Hematopoietic multipotent progenitor cell treated with erythropoietin and hydrocortisone succinate and interleukin-3 and kit ligand, for 17 days (in vitro differentiated cells): Measurements from ENCODE around the gene ASAP2.
"Not testable (repeated sequence)": the region's sequence is repeated elsewhere in the genome, so short reads cannot be mapped to it uniquely, and the experiment has no call there.

ENCODE experiments used
- DNase-seq: peaks from one replicate; pipeline ENCODE4 v3.0.0-alpha.2; 2015; ENCODE audit warnings: low spot score

The ASAP2 gene

DNA sequence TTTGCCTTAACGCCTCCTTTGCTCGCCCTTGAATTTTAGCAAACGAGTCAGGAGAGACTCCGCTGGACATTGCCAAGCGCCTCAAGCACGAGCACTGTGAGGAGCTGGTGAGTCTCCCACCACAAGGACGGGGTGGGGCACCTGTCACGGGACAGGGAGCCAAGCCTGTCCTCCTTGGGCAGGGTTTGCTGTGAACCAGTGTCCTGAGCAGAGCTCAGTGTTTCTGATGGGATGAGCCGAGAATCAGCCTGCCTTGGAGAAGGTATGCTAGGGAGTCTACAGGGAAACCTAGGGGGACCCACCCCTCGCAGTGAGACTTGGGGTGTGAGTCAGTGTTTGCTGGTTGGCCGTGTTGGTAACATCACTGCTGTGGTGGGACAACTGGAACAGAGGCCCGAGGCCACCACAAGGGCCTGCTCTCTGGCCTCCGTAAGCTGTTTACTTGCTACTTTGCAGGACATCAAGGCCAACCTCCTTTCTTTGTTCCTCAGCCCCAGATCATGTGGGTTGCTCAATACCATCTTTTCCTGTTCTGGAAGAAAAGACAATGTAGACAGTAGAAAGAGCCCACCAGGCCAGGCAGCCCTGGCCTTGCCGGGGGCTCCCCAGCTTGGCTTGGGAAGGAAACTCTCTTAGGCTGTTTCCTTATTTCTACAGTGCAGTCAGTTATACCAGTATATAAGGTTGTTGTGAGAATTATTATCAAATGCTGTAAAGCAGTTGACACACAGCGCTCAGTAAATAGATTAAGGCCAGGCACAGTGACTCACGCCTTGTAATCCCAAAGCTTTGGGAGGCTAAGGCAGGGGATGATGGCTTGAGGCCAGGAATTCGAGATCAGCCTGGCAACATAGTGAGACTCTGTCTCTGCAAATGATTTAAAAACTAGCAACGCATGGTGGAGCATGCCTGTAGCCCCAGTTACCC lies 174.4 kb downstream of the ASAP2 start:
- DNase-seq: no peak

DNA sequence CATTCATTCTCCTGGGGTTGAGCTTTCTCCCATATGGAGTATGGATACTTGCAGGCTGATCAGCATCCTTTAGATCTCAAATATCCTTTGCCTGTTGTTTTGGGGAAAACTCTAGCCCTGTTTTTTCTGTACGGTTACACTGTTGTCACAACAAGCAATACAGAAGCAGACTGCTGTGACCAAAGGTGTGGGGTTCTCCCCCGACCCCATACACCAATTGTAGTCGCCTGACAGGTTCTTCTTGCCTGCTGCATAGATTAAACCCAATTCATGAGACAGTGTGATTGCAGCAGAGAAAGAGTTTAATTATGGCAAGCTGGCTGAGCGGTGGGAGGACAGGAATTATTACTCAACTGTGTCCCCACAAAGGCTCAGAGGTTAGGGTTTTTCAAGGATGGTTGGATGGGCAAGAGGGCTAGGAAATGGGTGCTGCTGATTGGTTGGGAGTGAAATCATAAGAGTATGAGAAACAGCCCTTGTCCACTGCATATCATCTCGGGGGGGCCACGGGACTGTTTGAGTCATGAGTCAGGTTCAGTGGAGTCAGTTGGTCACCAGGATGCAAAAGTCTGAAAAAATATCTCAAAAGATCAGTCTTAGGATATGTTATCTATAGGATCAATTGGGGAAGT lies 176.1 kb downstream of the ASAP2 start:
- no peak for DNase-seq

DNA sequence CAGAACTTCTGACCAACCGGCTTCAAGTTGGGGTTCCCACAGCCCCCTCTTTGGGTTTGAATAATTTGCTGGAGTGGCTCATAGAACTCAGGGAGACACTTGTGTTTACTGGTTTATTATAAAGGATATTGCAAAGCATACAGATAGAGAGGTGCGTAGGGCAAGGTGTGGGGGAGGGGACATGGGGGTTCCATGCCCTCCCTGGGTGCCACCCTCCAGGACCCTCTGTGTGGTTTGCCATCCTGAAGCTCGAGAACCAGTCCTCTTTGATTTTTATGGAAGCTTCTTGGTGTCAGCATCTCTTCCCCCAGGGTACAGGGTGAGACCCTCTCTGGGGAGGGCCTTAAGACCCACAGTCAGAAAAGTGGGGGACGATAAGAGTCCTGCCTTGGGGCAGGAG lies 177.9 kb downstream of the ASAP2 start:
- no peak for DNase-seq

DNA sequence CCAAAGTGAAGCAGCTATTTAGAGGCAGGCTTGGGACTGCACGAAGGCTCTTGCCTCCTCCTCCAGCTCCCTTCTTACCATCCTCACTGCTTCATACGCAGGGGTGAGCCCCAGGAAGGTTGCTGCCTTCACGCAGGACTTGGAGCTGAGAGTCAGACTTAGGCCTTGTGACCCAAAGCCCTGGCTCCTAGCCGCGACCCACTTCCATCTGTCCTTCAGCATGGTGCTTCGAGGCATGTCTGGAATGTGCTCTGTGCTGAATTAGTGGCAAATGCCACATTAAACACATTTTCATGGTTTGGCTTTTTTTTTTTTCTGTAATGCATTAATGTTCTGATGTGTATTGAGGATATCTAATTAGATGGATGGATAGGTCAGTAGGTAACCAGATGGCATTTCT lies 179.2 kb downstream of the ASAP2 start:
- DNase-seq: no peak

DNA sequence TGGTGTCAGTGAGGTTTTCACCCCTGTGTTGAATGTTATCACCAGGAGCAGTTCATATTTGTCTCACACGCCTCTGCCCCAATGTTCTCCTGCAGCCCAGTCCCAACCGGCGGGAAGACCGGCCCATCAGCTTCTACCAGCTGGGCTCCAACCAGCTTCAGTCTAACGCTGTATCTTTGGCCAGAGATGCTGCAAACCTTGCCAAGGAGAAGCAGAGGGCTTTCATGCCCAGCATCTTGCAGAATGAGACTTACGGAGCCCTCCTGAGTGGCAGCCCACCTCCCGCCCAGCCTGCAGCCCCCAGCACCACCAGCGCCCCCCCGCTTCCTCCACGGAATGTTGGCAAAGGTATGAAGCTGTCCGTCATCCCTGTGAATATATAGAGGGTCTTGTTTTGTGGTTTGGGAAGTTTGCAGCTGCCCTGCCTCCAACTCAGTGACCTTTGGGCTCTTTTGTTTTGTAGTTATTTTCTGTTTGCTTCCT lies 181.6 kb downstream of the ASAP2 start:
- DNase-seq: no peak

DNA sequence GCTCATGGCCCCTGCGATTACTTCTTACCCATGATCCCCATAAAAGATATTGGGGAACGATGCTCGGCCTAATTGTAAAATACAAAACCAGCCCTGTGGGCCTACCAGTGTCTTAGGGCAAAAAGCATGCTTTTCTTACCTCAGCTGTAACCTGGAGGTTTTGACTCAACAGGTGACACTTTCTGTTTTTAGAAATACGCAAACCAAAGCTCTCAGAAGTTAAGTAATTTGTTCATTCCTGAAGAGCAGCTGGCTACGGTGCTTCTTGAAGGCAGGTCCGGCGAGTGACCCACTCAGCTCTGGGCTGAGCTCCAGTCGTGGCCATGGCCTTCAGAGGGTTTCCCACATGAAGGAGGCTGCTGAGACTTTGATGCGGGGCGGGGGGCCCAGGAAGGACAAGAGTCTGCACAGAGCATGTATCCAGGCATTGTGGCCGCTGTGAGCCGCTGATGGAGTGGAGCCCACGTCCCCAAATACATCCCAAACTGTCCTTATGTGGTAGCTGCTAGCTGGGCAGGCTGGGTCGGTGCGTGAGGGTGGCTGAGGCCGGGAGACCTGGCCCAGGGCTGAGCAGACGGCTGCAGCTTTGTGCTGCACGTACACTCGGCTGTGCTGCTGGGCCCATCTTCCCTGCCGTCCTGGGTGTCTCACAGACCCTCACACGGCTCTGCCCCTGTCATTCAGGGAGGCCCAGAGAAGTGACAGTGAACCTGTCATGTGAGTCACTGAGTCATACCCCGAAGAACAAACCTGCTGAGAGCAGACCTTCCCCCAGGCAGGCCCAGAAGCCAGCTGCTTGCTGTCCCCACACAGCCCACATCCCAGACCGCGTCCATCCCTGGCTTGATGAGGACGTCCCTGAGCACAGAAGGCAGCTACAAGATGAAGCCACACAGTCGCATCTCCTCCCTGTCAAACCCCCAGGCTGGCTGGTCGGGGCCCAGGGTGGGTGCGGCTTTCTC lies 182.6 kb downstream of the ASAP2 start:
- DNase-seq: no peak

DNA sequence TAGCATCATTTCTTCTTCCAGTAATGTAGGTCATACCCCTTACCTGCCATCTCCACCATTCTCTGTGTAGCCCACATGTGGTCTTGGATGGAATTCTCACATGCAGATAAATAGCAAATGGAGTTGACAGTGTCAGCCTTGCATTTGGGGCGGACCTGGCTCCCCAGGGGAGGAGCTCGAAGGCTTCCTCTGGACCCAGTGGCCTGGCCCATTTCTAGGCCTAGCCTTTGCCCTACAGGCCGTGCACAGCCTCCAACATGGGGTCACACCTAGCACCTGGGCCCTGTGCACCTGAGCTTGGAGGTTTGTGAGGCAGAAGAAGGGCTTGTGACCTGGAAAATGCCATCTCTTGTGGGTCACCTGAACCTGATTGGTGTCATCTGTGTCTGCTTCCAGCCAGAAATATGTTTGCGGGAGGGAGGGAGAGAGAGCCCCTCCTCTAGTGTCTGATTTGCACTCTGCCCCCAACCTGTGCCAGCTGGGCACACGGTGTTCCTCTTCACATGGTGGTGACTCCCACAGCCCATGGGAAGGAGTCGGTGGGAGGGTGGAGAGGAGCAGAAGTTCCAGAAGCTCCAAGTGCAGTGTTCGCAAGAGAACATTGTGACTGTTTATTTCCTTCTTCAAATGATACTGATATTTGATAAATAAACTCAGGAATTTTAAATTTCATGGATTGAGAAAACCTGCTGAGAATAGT lies 183.7 kb downstream of the ASAP2 start:
- no peak for DNase-seq

DNA sequence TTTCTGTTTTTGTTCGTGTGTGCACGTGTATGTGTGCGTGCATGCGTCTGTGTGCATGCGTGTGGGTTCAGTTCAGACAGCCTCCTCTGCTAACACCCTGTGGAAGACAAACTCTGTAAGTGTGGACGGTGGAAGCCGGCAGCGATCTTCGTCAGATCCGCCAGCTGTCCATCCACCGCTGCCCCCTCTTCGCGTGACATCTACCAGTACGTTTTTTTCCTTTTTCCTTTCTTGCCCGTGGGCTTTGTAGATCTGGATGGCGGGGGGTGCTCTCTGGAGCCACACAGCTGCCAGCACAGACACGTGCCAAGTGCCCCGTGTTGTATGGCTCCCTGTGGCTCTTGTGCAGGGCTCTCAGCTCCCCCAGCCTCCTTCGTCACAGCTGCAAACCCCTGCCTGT lies 184.4 kb downstream of the ASAP2 start:
- no peak for DNase-seq

DNA sequence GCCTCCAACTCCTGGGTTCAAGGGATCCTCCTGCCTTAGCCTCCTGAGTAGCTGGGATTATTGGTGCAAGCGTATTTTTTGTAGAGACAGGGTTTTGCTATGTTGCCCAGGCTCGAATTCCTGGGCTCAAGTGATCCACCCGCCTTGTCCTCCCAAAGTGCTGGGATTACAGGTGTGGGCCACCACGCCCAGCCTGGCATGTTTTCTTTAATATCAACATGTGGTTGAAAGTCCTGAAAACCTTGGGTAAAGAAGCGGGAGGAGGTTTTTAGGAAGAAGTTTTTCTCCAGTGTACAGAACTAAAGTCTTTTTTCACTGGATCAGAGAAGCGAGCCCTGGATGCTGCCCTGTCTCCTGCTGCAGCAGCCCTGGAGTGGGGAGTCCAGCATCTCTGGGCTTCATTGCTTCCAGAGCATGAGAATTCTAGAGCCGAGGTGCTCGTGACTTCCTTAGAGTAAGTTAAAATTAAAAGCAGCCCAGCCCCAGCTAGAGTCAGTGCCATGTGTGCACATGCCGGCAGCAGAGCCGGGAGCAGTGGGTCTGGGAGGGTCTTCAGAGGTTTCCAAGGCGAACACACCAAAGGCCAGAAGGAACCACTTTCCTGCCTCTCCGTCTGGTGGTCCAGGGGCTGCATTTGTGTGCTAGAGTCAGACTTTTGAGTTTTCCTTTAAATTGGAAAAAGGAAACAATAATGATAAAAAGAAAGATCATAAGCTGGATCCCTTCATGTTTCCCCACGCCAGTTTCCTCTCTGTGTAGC lies 185.5 kb downstream of the ASAP2 start:
- DNase-seq: no peak

DNA sequence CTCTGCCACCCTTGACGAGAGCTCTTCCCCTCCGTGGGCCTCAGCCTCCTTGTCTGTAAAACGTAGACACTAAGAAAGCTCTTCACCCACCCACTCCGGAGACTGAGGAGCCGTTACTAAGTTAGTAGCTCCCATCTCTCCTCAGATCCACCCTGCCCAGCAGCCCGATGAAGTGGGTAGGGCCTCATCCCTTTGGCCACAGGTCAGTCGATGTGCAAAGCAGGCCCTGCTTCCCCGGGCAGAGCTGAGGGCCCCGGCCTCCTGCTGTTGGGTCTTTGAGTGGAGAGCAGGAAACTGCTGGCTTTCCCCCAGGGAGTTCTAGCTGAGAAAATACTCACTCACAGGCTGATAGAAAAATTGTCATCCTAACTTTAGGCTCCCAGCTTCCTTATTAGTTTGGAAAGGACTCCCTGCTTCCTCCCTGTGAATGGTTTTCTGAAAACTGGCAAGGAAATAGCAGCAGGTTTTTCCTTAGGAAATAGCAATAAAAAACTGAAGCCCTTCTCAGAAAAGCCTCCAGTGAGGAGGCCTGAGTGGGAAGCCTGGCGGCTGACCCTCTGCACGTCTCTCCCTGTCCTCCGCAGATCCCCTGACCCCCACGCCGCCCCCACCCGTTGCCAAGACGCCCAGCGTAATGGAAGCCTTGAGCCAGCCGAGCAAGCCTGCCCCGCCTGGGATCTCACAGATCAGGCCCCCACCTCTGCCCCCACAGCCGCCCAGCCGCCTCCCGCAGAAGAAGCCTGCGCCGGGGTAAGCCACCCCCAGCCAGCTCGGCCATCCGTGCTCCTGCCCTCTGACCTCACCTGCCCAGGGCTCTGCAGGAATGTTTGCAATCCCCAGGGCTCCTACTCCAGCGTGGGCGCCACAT lies 186.5 kb downstream of the ASAP2 start:
- no peak for DNase-seq

DNA sequence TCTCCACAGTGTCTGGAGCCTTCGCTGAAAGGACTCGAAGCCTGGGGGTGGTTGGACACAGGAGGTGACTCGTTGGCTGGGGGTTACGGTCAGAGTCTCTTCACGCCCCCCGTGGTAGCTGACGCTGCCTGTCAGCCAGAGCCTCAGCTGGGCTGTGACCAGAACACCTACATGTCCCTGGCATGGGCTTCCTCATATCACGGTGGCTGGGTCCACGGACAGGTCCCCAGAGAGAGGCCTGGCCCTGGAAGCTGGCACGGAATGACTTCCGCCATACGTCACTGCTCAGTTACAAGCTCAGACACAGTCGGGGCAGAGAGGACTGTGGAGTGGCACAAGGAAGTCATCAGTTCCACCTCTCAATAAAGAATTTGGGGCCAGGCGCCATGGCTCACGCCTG lies 188.2 kb downstream of the ASAP2 start:
- DNase-seq: no peak

DNA sequence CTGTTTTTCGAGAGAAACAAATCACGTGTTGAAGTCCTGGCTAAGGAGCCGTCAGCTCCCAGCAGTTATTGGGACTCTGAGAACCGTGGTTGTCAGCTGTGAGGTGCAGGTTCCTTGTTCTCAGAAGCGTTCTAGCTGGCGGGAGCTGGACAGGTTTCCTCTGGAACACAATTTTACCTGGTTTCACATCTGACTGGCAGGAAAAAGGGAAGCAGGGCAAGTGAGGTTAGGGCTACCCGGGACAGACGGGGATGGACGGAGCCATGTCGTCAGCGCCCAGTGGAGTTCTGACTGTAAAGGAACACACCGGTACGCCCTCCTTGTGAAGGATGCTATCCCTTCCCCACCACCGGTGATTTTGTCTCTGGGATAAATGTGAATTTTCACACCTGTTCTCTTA lies 190.6 kb downstream of the ASAP2 start:
- DNase-seq: no peak

DNA sequence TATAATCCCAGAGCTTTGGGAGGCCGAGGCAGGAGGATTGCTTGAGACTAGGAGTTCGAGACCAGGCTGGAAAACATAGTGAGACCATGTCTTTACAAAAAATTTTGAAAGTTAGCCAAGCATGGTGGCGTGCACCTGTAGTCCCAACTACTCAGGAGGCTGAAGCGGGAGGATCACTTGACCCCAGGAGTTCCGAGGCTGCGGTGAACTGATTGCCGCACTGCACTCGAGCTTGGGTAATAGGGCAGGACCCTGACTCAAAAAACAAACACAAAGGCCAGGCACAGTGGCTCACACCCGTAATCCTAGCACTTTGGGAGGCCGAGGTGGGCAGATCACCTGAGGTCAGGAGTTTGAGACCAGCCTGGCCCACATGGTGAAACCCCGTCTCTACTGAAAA lies 191.6 kb downstream of the ASAP2 start:
- not testable (repeated sequence) for DNase-seq

DNA sequence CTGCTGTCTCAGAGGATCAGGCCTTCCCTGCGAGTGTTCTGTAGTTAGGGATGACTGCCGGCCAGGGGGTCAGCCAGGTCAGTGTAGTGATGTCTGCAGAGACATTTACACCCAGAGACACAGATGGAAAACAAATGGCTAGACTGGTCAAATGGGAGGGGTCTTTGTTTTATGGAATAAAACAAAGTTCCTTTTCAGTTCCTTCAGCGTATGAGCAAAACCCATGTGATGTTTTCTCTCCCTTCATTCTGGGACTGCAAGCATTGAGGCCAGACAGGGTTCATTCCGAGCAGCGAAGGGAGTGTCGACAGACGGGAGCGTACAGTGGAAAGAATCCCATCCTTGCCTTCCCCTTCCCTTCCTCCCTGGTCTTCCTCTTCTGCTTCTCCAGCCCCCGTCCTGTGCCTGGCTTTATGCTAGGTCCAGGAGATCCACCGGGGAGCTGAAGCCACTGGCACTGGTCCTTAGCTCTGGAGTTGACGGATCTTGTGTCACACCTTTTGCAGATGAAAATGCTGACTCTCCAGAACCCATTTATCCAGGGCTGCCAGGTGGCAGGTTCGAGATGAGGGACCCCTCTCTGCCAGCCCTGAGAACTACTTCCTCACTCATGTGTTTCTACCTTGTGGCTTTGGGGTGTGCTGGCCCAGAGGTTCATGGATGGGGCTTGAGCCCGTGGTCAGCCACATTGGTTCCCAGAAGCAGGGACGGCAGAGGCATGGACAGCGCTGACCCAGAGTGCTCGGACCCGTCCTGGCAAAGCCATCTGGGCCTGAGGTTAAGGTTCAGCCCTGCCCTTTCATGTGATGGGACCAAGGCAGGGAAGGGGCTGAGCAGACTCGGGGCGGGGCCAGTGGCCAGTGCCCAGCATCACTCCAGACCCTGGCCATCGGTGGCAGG lies 192.5 kb downstream of the ASAP2 start:
- no peak for DNase-seq

DNA sequence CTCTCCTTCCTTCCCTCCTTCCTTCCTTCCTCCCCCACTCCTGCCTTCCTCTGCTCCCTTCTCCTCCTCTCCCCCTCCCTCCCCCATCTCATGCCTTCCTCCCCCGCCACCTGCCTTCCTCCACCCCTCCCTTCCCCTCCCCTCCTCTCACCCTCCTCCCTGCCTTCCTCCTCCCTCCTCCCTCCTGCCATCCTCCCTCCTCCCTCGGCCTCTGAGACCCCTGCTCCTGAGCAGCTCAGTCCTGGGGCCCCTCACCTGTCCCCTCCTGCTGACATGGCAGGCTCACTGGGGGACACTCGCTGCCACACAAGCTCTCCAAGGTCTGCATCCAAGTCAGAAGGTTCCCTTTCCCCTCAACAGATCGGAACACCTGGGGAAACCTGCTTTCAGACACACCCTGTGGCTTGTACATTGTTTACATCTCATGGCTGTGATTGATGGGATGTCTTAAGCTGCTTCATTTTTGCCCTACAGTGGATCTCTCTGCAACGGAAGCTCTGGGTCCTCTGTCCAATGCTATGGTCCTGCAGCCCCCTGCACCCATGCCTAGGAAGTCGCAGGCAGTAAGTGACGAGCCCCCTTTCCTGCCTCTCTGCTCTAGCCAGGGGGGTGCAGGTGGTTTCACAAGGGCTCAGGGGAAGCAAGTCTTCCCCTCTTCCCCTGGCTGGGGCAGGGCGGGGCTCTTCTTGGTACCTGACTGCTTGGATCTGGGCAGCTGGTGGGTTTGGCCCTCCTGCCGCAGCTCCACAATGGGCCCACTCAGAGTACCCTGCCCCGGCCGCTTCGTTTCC lies 193.9 kb downstream of the ASAP2 start:
- no peak for DNase-seq

DNA sequence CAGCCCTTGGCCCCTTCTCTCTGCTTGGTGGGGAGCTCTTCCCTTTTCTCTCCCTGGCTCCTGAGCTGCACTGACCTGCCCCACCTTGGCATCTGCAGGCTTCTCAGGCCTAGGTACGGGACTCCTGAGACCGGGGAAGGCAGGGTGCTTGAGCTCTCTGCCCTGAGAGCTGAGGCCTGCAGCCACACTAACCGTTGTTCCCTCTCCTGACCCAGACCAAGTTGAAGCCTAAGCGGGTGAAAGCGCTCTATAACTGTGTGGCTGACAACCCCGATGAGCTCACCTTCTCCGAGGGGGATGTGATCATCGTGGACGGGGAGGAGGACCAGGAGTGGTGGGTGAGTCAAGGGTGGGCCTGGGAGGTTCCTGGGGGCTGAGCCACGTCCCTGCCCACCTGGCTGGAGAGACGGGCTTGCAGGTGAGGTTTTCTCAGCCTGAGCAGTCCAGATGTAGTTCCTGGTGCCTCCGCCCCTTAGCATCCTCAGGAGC lies 194.5 kb downstream of the ASAP2 start:
- DNase-seq: no peak

DNA sequence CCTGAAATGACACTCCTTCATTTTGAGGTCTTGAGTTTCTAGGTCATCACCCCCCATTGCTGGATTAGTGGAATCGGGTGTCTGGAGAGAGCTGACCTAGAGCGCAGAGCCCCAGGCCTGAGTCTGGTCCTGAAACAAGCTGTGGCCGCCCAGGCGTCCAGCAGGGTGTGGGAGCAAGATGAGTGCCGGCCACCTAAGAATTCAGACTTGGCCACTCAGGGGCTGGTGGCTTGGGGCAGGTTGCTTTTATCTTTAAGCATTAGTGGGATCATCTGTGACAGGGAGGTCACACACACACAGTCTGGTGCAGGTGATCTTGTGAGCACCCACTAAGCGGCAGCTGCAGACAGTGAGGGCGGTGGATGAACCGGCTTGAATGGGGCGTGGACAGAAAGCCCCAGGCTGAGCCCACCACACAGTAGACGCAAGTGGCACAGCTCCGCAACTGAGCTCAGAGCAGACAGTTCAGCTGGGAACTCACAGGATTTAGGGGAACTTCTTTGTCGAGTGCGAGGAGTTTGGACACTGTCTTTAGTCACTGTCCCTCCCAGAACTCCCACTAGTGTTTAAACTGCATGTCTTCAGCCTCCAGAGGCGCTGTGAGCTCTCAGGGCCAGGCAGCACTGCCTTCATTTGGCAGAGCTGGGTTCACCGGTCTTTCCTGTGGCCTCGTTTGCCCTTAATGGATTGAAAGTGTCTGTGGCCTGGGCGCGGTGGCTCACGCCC lies 195.2 kb downstream of the ASAP2 start:
- no peak for DNase-seq
